Measurements from ENCODE around the gene SLC39A9. TPM values are rescaled to one million over a fixed set of nuclear protein-coding genes. Genes with fewer than 3 reads are reported as not detected.

Gene SLC39A9
- total and polyA plus RNA-seq, 2 experiments from 2014 or later = 32.9 to 90.9 TPM

GRCh38 chr14:69480136-69480535 is 81.6 kb downstream of the SLC39A9 start:
- Histone ChIP-seq H3K27ac (no peak overlapping the region), H3K27me3 (replicated peaks; ENCODE audit: insufficient read depth) (peaks cover 26% of the 10 kb centered on the region), H3K79me2 (ENCODE audit: insufficient read depth) (no peaks in the 10 kb centered on the region), H3F3A (ENCODE audit: insufficient read depth) (no peaks in the 10 kb centered on the region), H3K36me3 (ENCODE audit: low read depth) (no peaks in the 10 kb centered on the region), H3K9me2 (ENCODE audit: insufficient read depth) (no peaks in the 10 kb centered on the region), H4K20me1 (ENCODE audit: insufficient read depth) (no peaks in the 10 kb centered on the region), H3K9me3 (ENCODE audit: low read depth) (no peaks in the 10 kb centered on the region), H3K4me1 (ENCODE audit: insufficient read depth) (no peaks in the 10 kb centered on the region), H3K9ac (no peak overlapping the region), H2AFZ (no peak overlapping the region), H3K4me2 (ENCODE audit: unreplicated experiment) (no peak overlapping the region), H3K4me3 (no peak overlapping the region)
- DNase-seq = no peak
- in situ Hi-C loops (cut with MboI) = no loop called here
- TF ChIP-seq EZH2phosphoT487 (IDR thresholded peaks at IDR 0.05; ENCODE audit: insufficient read depth, low read depth) = no peak
- 55 to 59% methylated on average over 5 of the region's 5 CpGs for WGBS, 2 experiments (ENCODE audit: low coverage in 1 of 2, low lambda C conversion rate in 2 of 2, missing lambda C conversion rate in 2 of 2)

GRCh38 chr14:69481815-69482568 is 83.5 kb downstream of the SLC39A9 start:
- H3K27me3 ChIP-seq (replicated peaks; ENCODE audit: insufficient read depth) = peaks cover 42% of the 10 kb centered on the region
- H2AFZ ChIP-seq = no peak overlapping the region
- H3K79me2 ChIP-seq (ENCODE audit: insufficient read depth) = no peaks in the 10 kb centered on the region
- WGBS, 2 experiments (ENCODE audit: low coverage in 1 of 2, low lambda C conversion rate in 2 of 2, missing lambda C conversion rate in 2 of 2) = 74 to 77% methylated on average over 5 of the region's 5 CpGs
- TF ChIP-seq EZH2 (IDR thresholded peaks at IDR 0.05; ENCODE audit: insufficient read depth, poor library complexity, severe bottlenecking) = no peak
- no peak for TF ChIP-seq EZH2phosphoT487 (IDR thresholded peaks at IDR 0.05; ENCODE audit: insufficient read depth, low read depth)
- no peak overlapping the region for H3K4me2 ChIP-seq (ENCODE audit: unreplicated experiment)
- in situ Hi-C loops (cut with MboI) = no loop called here
- no peaks in the 10 kb centered on the region for H3K36me3 ChIP-seq (ENCODE audit: low read depth)
- H4K20me1 ChIP-seq (ENCODE audit: insufficient read depth) = no peaks in the 10 kb centered on the region
- H3K9me3 ChIP-seq (ENCODE audit: low read depth) = no peaks in the 10 kb centered on the region
- no peaks in the 10 kb centered on the region for H3K9me2 ChIP-seq (ENCODE audit: insufficient read depth)
- no peak overlapping the region for H3K4me3 ChIP-seq
- H3K9ac ChIP-seq = no peak overlapping the region
- H3K27ac ChIP-seq = no peak overlapping the region
- DNase-seq = no peak
- no peaks in the 10 kb centered on the region for H3F3A ChIP-seq (ENCODE audit: insufficient read depth)
- H3K4me1 ChIP-seq (ENCODE audit: insufficient read depth) = no peaks in the 10 kb centered on the region

DNA sequence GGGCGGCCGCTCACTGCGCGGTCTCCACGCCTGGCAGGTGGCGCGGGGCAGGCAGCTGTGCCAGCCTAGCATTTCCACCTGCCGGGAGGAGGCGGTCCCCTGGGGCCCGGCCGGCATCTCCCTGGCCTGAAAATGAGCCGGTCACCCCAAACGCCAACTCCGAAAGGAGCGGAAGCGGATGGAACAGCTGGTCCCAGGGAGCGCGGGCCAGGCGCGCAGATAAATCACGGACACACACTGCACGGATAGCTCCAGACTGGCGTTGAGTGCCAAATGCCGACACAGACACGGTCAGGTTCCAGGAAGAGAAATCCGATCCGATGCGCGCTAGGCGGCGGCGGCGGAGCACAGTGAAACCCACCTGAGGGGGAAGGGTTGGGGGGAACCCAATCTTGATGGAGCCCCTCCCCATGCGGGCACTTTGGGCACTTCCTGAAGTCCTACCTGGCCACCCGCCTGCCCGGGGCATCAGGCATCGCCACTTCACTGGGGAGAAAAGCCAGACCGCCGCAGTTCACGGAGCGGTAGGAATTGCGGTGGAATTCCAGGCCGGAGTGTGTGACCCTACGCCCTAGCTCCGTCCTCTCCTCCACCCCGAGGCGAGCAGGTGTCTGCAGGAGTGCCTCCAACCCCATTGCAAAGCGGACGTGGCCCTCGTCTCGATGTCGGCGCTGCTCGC is 85.4 kb downstream of the SLC39A9 start:
- peak; percentile 32 for DNase-seq
- Histone ChIP-seq H3K27me3 (replicated peaks; ENCODE audit: insufficient read depth) (peaks cover 42% of the 10 kb centered on the region), H3K79me2 (ENCODE audit: insufficient read depth) (no peaks in the 10 kb centered on the region), H3K4me3 (peak overlapping the region; percentile 38; the same call in 1 of the 2 replicates), H3K36me3 (ENCODE audit: low read depth) (no peaks in the 10 kb centered on the region), H3K4me2 (ENCODE audit: unreplicated experiment) (peak overlapping the region; percentile 8), H4K20me1 (ENCODE audit: insufficient read depth) (no peaks in the 10 kb centered on the region), H2AFZ (no peak overlapping the region), H3K4me1 (ENCODE audit: insufficient read depth) (no peaks in the 10 kb centered on the region), H3K9ac (no peak overlapping the region), H3K27ac (no peak overlapping the region), H3F3A (ENCODE audit: insufficient read depth) (no peaks in the 10 kb centered on the region), H3K9me3 (ENCODE audit: low read depth) (no peaks in the 10 kb centered on the region), H3K9me2 (ENCODE audit: insufficient read depth) (no peaks in the 10 kb centered on the region)
- in situ Hi-C loops (cut with MboI) = no loop called here
- TF ChIP-seq EZH2phosphoT487 (IDR thresholded peaks at IDR 0.05; ENCODE audit: insufficient read depth, low read depth) (peak; percentile 74; the same call in 1 of the 2 replicates), EZH2 (IDR thresholded peaks at IDR 0.05; ENCODE audit: insufficient read depth, poor library complexity, severe bottlenecking) (peak; percentile 84)
- WGBS, 2 experiments (ENCODE audit: low coverage in 1 of 2, low lambda C conversion rate in 2 of 2, missing lambda C conversion rate in 2 of 2) = 2 to 5% methylated on average over 48 to 51 of the region's 54 CpGs

DNA sequence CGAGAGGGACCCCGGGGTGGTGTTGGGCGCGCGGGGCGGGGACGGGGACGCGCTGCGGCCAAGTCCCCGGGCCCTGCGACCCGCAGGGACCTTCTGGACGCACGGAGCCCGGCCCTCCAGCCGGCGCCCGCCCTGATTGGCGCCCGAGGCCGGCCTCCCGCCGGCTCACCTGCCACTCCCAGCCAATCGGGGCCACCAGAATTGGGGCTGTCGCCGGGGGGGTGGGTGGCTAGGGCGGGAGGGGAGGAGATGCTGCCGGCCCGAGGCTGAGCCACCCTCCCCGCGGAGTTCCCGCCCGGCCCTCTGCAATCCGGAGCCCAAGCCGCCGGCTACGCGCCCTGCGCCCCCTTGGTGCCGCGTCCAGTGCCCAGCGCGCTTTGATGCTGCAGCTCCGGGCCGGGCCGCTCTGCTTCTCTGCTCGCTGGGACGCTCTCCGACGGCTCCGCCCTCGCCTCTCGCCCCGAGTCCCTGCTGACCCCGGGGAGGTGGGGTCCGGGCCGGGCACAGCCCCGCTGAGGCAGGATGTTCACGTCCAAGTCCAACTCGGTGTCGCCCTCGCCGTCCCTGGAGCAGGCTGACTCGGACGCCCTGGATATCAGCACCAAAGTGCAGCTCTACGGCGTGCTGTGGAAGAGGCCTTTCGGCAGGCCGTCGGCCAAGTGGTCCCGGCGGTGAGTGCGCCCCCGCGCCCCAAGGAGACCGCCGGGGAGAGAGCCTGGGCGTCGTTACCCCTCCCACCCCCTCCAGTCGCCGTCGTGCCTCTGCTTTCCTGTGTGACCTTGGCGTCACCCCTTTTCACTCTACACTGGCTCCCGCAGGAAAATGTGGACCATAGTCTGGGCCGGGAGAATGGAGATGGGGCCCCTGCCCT is 86.2 kb downstream of the SLC39A9 start, which contains the start of gene PLEKHD1:
Gene PLEKHD1 (plus strand): TSS at position 285 of the 871 bp plus-strand sequence. CDS start 238 bp downstream, at position 523.
- Histone ChIP-seq H3K79me2 (ENCODE audit: insufficient read depth) (no peaks in the 10 kb centered on the region), H3K9me3 (ENCODE audit: low read depth) (no peaks in the 10 kb centered on the region), H3K36me3 (ENCODE audit: low read depth) (no peaks in the 10 kb centered on the region), H3K27ac (no peak within 1 kb of the TSS), H4K20me1 (ENCODE audit: insufficient read depth) (no peaks in the 10 kb centered on the region), H3K4me1 (ENCODE audit: insufficient read depth) (no peaks in the 10 kb centered on the region), H3K4me3 (peak within 1 kb of the TSS; percentile 38; the same call in 1 of the 2 replicates), H3K9me2 (ENCODE audit: insufficient read depth) (no peaks in the 10 kb centered on the region), H3K9ac (no peak within 1 kb of the TSS), H3K27me3 (replicated peaks; ENCODE audit: insufficient read depth) (peaks cover 42% of the 10 kb centered on the region), H3F3A (ENCODE audit: insufficient read depth) (no peaks in the 10 kb centered on the region), H2AFZ (no peak within 1 kb of the TSS), H3K4me2 (ENCODE audit: unreplicated experiment) (peak within 1 kb of the TSS; percentile 8)
- in situ Hi-C loops (cut with MboI) = no loop called here
- DNase-seq = peak; percentile 13
- WGBS, 2 experiments (ENCODE audit: low coverage in 1 of 2, low lambda C conversion rate in 2 of 2, missing lambda C conversion rate in 2 of 2) = 12 to 14% methylated on average over 53 to 58 of the region's 86 CpGs
- TF ChIP-seq EZH2phosphoT487 (IDR thresholded peaks at IDR 0.05; ENCODE audit: insufficient read depth, low read depth) = no peak
